ENCODE results near the gene LTBP1. TPM values are rescaled to one million over a fixed set of nuclear protein-coding genes. Genes with fewer than 3 reads are reported as not detected.

Gene LTBP1
- total and polyA plus RNA-seq, 2 of the 13 experiments (the other 11 are each of a cell fraction or from before 2014, with no cell fraction given) = 0.12 to 0.22 TPM

DNA sequence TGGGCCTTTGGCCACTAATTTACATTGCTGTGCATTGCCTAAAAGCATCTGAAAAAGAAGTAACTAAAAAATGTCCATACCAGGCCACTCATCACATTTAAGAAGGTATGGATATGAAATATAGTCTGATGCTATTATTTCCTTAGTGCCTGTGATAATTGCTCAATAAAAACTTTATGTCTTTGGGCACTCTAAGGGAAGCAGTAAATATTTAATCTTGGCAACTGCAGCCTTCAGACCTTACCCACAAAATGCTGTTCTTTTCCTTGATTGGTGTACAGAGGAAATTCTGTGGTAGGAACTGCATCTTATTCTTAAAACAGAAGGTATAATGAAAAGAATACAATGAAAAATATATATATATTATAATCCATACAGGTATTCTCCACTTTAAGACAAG, 403.9 kb downstream of the LTBP1 start (continued):
- TF ChIP-seq ATF2 (CRISPR knock-in tag; IDR thresholded peaks at IDR 0.05) (no peak), PAX8 (CRISPR knock-in tag; IDR thresholded peaks at IDR 0.05; ENCODE audit: borderline replicate concordance) (no peak), PPARG (CRISPR knock-in tag; conservative IDR thresholded peaks at IDR 0.05) (no peak)

DNA sequence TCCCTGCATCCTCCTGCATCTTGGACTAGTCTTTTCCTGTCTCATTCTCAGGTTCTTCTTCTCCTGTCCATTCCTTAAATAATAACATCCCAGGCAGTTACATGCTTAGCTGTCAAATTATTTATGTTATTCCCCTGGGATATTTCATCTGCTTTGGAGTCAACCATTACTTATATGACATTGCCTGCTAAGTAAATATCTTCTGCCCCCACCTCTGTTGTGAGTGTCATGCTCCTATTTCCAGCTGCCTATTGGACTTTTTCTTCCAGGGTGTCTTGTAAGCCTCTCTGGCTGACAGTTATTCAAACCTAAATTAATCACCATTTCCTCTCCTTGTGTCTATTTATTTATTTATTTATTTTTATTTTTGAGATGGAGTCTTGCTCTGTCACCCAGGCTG, 405.0 kb downstream of the LTBP1 start:
- Histone ChIP-seq H3K4me1 (ENCODE audit: insufficient read depth, low read length) (no peaks in the 10 kb centered on the region), H3K79me2 (ENCODE audit: insufficient read depth, low read length) (no peaks in the 10 kb centered on the region), H4K20me1 (ENCODE audit: insufficient read depth, low read length) (no peaks in the 10 kb centered on the region), H3K36me3 (replicated peaks in 1 of 2; ENCODE audit: control insufficient read depth in 1 of 2, insufficient read depth in 2 of 2, low read length in 2 of 2) (no peaks in the 10 kb centered on the region), H3K4me3 (replicated peaks in 1 of 3; ENCODE audit: insufficient read depth in 1 of 3, low read depth in 2 of 3, low read length in 3 of 3) (no peak overlapping the region), H3K27me3 (ENCODE audit: control insufficient read depth in 1 of 2, insufficient read depth in 2 of 2, low read length in 2 of 2) (no peaks in the 10 kb centered on the region), H3K9ac (ENCODE audit: insufficient read depth, low read depth, low read length) (no peak overlapping the region), H3K27ac (ENCODE audit: extremely low read length, insufficient read depth, low read length) (no peak overlapping the region), H3K9me3 (ENCODE audit: low read length) (peaks cover 10% of the 10 kb centered on the region; the same call in 1 of the 2 replicates), H3K4me2 (ENCODE audit: low read depth, low read length) (no peak overlapping the region), H2AFZ (ENCODE audit: low read length) (no peak overlapping the region)
- TF ChIP-seq NFE2L2 (IDR thresholded peaks at IDR 0.05; ENCODE audit: low read length) = no peak
- no peak for TF ChIP-seq TCF7L2 (IDR thresholded peaks at IDR 0.05; ENCODE audit: low read depth, low read length)
- TF ChIP-seq ZNF367 (CRISPR knock-in tag; IDR thresholded peaks at IDR 0.05; ENCODE audit: borderline replicate concordance) = no peak
- TF ChIP-seq FOXA1 (IDR thresholded peaks at IDR 0.05) = no peak
- TF ChIP-seq FOXA1 (CRISPR knock-in tag; IDR thresholded peaks at IDR 0.05) = no peak
- no peak for TF ChIP-seq ARNT2 (CRISPR knock-in tag; IDR thresholded peaks at IDR 0.05; ENCODE audit: low read depth)
- TF ChIP-seq TRIM24 (CRISPR knock-in tag; IDR thresholded peaks at IDR 0.05) = no peak
- TF ChIP-seq HBP1 (CRISPR knock-in tag; IDR thresholded peaks at IDR 0.05; ENCODE audit: low read depth) = no peak
- TF ChIP-seq CREM (IDR thresholded peaks at IDR 0.05) = no peak
- no peak for TF ChIP-seq CREM (CRISPR knock-in tag; IDR thresholded peaks at IDR 0.05)
- no peak for TF ChIP-seq NFIB (CRISPR knock-in tag; IDR thresholded peaks at IDR 0.05; ENCODE audit: borderline replicate concordance)
- TF ChIP-seq ZNF615 (CRISPR knock-in tag; IDR thresholded peaks at IDR 0.05; ENCODE audit: borderline replicate concordance) = no peak
- TF ChIP-seq CHCHD3 (CRISPR knock-in tag; IDR thresholded peaks at IDR 0.05) = no peak
- TF ChIP-seq MAFF (IDR thresholded peaks at IDR 0.05; ENCODE audit: low read depth, low read length) = no peak
- TF ChIP-seq ZSCAN30 (CRISPR knock-in tag; IDR thresholded peaks at IDR 0.05) = no peak
- TF ChIP-seq ATM (IDR thresholded peaks at IDR 0.05; ENCODE audit: borderline replicate concordance) = no peak
- TF ChIP-seq PITX1 (CRISPR knock-in tag; IDR thresholded peaks at IDR 0.05) = no peak
- TF ChIP-seq ELF1 (CRISPR knock-in tag; IDR thresholded peaks at IDR 0.05) = no peak
- DNase-seq (ENCODE audit: low spot score) = no peak
- no peak for FAIRE-seq
- ATAC-seq = no peak
- in situ Hi-C loops (cut with HindIII; ENCODE audit: extremely low pct_ligation_motif_present, low pct_unique_long_range_greater_than_20kb) (no loop called here), intact Hi-C loops (cut with micrococcal nuclease; ENCODE audit: unreplicated experiment) (no loop called here)
- BruUV-seq (replicated peaks) = no TSS peak
- POLR2A ChIA-PET = no interaction called here
- CTCF ChIA-PET (ENCODE audit: low intra/inter-chr PET ratio, low total read pairs) = no interaction called here

All from HepG2 (cell line).